Measurements from ENCODE around the gene LANCL3.

Gene LANCL3

DNA sequence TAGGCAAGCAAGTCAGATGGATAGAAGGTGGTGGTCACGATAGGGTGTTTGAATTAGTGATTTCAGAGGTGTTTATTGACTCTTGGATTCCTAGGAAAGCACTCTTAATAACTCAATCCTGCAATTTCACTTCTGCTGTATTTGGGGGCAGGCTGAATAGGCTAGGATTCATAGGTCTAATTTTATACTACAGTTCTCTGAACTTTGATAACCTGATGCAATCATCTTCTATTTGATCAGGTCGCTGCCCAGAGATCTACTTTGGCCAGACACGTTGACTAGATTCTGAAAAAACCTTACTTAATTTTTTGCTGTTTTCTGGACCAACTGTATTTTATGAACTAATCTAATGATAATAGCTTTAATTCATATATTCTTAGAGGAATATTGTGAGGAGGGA, 140.5 kb downstream of the LANCL3 start:
- Histone ChIP-seq H3K36me3 (ENCODE audit: control insufficient read depth in 2 of 2, insufficient read depth in 1 of 2, low read length in 2 of 2) (no peaks in the 10 kb centered on the region), H3K27ac (ENCODE audit: extremely low read depth, low read depth, low read length) (no peak overlapping the region), H3K9me3 (ENCODE audit: control insufficient read depth, insufficient read depth, low read depth, low read length) (no peaks in the 10 kb centered on the region), H3K4me3 (ENCODE audit: low read depth, low read length) (no peak overlapping the region), H3K4me1 (ENCODE audit: control insufficient read depth, insufficient read depth, low read length) (no peaks in the 10 kb centered on the region)
- ChIA-PET POLR2A (no interaction called here), CTCF (interaction anchor here (0.7 to 1.4 kb wide), 3 partner anchors 11 to 138 kb away, joined by 3 to 6 read pairs (median 3); no protein-coding TSS in a partner anchor)
- no peak for TF ChIP-seq FEZF1 (tag by site-specific recombination; IDR thresholded peaks at IDR 0.05)
- TF ChIP-seq ZEB2 (tag by site-specific recombination; IDR thresholded peaks at IDR 0.05): no peak
- TF ChIP-seq ZNF274 (IDR thresholded peaks at IDR 0.05; ENCODE audit: low read length): no peak
- TF ChIP-seq ZNF274 (tag by site-specific recombination; IDR thresholded peaks at IDR 0.05; ENCODE audit: borderline replicate concordance): no peak
- TF ChIP-seq ZNF140 (tag by site-specific recombination; IDR thresholded peaks at IDR 0.05): no peak
- no peak for TF ChIP-seq ZNF660 (tag by site-specific recombination; IDR thresholded peaks at IDR 0.05)
- no peak for TF ChIP-seq ZNF391 (tag by site-specific recombination; IDR thresholded peaks at IDR 0.05; ENCODE audit: borderline replicate concordance, low read depth)
- no peak for TF ChIP-seq RBAK (tag by site-specific recombination; IDR thresholded peaks at IDR 0.05)
- TF ChIP-seq ZIC2 (tag by site-specific recombination; IDR thresholded peaks at IDR 0.05): no peak
- TF ChIP-seq, protein P1, sequence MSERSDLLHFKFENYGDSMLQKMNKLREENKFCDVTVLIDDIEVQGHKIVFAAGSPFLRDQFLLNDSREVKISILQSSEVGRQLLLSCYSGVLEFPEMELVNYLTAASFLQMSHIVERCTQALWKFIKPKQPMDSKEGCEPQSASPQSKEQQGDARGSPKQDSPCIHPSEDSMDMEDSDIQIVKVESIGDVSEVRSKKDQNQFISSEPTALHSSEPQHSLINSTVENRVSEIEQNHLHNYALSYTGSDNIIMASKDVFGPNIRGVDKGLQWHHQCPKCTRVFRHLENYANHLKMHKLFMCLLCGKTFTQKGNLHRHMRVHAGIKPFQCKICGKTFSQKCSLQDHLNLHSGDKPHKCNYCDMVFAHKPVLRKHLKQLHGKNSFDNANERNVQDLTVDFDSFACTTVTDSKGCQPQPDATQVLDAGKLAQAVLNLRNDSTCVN (tag by site-specific recombination; optimal IDR thresholded peaks at IDR 0.05): no peak
- no peak for TF ChIP-seq ZNF629 (tag by site-specific recombination; IDR thresholded peaks at IDR 0.05)

DNA sequence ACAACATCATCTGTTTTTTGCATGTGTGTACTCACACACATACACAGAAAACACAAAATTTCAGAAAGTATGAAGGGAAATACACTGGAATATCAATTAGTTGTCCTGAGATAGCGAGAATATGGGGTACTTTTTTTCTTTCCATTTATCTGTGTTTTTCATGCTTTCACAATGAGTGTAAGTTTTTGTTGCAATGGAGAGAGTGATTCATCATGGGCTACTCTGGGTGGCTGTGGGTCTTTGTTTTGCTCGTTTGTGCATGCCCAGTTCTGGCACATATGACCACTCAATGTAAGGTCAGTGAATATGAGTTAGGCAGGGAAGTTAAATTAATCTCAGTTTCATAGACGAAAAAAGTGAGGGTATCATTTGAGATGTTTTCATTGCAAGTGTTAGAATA, 141.0 kb downstream of the LANCL3 start:
- no peaks in the 10 kb centered on the region for H3K9me3 ChIP-seq (ENCODE audit: control insufficient read depth, insufficient read depth, low read depth, low read length)
- CTCF ChIA-PET: interaction anchor here (1.4 kb wide), 1 partner anchor 33 kb away, joined by 6 read pairs; no protein-coding TSS in a partner anchor
- POLR2A ChIA-PET: no interaction called here
- H3K27ac ChIP-seq (ENCODE audit: extremely low read depth, low read depth, low read length): no peak overlapping the region
- H3K4me1 ChIP-seq (ENCODE audit: control insufficient read depth, insufficient read depth, low read length): no peaks in the 10 kb centered on the region
- TF ChIP-seq REPIN1 (tag by site-specific recombination; IDR thresholded peaks at IDR 0.05; ENCODE audit: low read depth) (no peak), ZNF24 (tag by site-specific recombination; IDR thresholded peaks at IDR 0.05) (no peak), ZNF768 (tag by site-specific recombination; IDR thresholded peaks at IDR 0.05) (no peak), ZNF658 (tag by site-specific recombination; IDR thresholded peaks at IDR 0.05) (no peak), ZNF830 (tag by site-specific recombination; IDR thresholded peaks at IDR 0.05; ENCODE audit: low read depth) (no peak), ZNF776 (tag by site-specific recombination; IDR thresholded peaks at IDR 0.05; ENCODE audit: borderline replicate concordance) (no peak), ZNF76 (tag by site-specific recombination; IDR thresholded peaks at IDR 0.05; ENCODE audit: borderline replicate concordance, low read depth) (no peak), ZNF140 (tag by site-specific recombination; IDR thresholded peaks at IDR 0.05) (no peak), ZNF514 (tag by site-specific recombination; IDR thresholded peaks at IDR 0.05) (no peak), ZNF354C (tag by site-specific recombination; IDR thresholded peaks at IDR 0.05; ENCODE audit: borderline replicate concordance, low read depth) (no peak), ZNF558 (tag by site-specific recombination; IDR thresholded peaks at IDR 0.05) (no peak), GLIS2 (tag by site-specific recombination; IDR thresholded peaks at IDR 0.05) (no peak), ZNF596 (tag by site-specific recombination; IDR thresholded peaks at IDR 0.05) (no peak), ZNF837 (tag by site-specific recombination; IDR thresholded peaks at IDR 0.05) (no peak), SCRT1 (tag by site-specific recombination; IDR thresholded peaks at IDR 0.05; ENCODE audit: borderline replicate concordance) (no peak), OVOL3 (tag by site-specific recombination; IDR thresholded peaks at IDR 0.05) (no peak)
- TF ChIP-seq, protein P2, sequence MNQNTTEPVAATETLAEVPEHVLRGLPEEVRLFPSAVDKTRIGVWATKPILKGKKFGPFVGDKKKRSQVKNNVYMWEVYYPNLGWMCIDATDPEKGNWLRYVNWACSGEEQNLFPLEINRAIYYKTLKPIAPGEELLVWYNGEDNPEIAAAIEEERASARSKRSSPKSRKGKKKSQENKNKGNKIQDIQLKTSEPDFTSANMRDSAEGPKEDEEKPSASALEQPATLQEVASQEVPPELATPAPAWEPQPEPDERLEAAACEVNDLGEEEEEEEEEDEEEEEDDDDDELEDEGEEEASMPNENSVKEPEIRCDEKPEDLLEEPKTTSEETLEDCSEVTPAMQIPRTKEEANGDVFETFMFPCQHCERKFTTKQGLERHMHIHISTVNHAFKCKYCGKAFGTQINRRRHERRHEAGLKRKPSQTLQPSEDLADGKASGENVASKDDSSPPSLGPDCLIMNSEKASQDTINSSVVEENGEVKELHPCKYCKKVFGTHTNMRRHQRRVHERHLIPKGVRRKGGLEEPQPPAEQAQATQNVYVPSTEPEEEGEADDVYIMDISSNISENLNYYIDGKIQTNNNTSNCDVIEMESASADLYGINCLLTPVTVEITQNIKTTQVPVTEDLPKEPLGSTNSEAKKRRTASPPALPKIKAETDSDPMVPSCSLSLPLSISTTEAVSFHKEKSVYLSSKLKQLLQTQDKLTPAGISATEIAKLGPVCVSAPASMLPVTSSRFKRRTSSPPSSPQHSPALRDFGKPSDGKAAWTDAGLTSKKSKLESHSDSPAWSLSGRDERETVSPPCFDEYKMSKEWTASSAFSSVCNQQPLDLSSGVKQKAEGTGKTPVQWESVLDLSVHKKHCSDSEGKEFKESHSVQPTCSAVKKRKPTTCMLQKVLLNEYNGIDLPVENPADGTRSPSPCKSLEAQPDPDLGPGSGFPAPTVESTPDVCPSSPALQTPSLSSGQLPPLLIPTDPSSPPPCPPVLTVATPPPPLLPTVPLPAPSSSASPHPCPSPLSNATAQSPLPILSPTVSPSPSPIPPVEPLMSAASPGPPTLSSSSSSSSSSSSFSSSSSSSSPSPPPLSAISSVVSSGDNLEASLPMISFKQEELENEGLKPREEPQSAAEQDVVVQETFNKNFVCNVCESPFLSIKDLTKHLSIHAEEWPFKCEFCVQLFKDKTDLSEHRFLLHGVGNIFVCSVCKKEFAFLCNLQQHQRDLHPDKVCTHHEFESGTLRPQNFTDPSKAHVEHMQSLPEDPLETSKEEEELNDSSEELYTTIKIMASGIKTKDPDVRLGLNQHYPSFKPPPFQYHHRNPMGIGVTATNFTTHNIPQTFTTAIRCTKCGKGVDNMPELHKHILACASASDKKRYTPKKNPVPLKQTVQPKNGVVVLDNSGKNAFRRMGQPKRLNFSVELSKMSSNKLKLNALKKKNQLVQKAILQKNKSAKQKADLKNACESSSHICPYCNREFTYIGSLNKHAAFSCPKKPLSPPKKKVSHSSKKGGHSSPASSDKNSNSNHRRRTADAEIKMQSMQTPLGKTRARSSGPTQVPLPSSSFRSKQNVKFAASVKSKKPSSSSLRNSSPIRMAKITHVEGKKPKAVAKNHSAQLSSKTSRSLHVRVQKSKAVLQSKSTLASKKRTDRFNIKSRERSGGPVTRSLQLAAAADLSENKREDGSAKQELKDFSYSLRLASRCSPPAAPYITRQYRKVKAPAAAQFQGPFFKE (tag by site-specific recombination; IDR thresholded peaks at IDR 0.05; ENCODE audit: borderline replicate concordance): no peak
- TF ChIP-seq, protein P3, sequence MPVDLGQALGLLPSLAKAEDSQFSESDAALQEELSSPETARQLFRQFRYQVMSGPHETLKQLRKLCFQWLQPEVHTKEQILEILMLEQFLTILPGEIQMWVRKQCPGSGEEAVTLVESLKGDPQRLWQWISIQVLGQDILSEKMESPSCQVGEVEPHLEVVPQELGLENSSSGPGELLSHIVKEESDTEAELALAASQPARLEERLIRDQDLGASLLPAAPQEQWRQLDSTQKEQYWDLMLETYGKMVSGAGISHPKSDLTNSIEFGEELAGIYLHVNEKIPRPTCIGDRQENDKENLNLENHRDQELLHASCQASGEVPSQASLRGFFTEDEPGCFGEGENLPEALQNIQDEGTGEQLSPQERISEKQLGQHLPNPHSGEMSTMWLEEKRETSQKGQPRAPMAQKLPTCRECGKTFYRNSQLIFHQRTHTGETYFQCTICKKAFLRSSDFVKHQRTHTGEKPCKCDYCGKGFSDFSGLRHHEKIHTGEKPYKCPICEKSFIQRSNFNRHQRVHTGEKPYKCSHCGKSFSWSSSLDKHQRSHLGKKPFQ (tag by site-specific recombination; IDR thresholded peaks at IDR 0.05): no peak
- H3K4me3 ChIP-seq (ENCODE audit: low read depth, low read length): no peak overlapping the region
- no peaks in the 10 kb centered on the region for H3K36me3 ChIP-seq (ENCODE audit: control insufficient read depth in 2 of 2, insufficient read depth in 1 of 2, low read length in 2 of 2)

Measured in HEK293 (cell line).